Muscle layer of colon (tissue), 2 donors: ENCODE data around the gene CYSRT1.

Experiments used
- H3K27ac ChIP-seq: one replicate; pipeline ENCODE4 v1.7.0; 2013; ENCODE audit warnings: low read depth, mild to moderate bottlenecking, low read length, moderate library complexity
- H3K27me3 ChIP-seq, 2 donors: one replicate each; pipeline ENCODE4 v1.7.0; 2013; ENCODE audit warnings: low read length in 2 of 2, mild to moderate bottlenecking in 2 of 2; ENCODE audit not compliant: insufficient read depth in 2 of 2, control insufficient read depth in 1 of 2
- H3K36me3 ChIP-seq: one replicate; pipeline ENCODE4 v1.7.0; 2013; ENCODE audit warnings: mild to moderate bottlenecking, low read length; ENCODE audit not compliant: insufficient read depth
- H3K4me1 ChIP-seq: one replicate; pipeline ENCODE4 v1.7.0; 2013; ENCODE audit warnings: mild to moderate bottlenecking, low read length; ENCODE audit not compliant: insufficient read depth
- H3K4me3 ChIP-seq, 2 donors: one replicate each; pipeline ENCODE4 v1.7.0; 2013; ENCODE audit warnings: low read length in 2 of 2, low read depth in 1 of 2, mild to moderate bottlenecking in 1 of 2, moderate library complexity in 1 of 2
- H3K9ac ChIP-seq: one replicate; pipeline ENCODE4 v1.7.0; 2013; ENCODE audit warnings: low read length
- H3K9me3 ChIP-seq: one replicate; pipeline ENCODE4 v1.7.0; 2013; ENCODE audit warnings: mild to moderate bottlenecking, low read length
- donor health status: abdominal sarcoma.
- donor health status: Adenocarcinoma of cecum.

Gene CYSRT1

DNA sequence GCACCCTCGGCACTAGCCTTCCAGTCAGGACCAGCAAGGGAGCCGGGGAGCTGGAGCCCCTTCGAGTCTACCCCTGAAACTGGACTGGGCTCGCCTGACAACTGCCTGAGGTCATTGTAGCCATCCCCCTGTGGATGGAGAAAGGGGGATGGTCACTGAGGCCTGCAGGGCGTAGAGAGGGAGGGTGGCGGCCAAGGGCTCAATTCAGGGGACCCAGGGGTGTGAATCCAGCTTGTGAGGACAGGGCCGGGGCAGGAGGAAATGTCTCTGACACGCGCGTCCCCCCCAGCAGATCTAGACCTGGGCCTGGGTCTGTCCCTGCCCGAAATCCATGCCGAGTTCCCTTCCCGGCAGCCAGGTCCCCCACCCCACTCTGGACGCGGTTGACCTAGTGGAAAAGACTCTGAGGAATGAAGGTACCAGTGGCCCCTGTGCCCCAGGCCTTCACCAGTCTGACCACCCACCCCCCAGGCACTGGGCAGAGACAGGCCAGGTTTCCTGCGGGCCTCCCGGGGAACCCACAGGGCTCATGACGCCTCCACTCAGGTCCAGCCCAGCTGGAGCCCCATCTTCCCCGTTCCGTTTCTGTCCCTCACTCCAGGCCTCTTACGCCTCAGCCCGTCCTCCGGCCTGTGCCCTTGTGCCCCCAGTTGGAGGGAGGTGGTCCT, 6.5 kb downstream of the CYSRT1 start:
- H3K36me3 ChIP-seq: no peaks in the 10 kb centered on the region
- H3K4me1 ChIP-seq: peaks cover 13% of the 10 kb centered on the region
- H3K27ac ChIP-seq: no peak overlapping the region
- peaks cover 4 to 74% of the 10 kb centered on the region in 2 donors for H3K27me3 ChIP-seq
- no peak overlapping the region for H3K4me3 ChIP-seq
- H3K9ac ChIP-seq: no peak overlapping the region
- no peaks in the 10 kb centered on the region for H3K9me3 ChIP-seq

GRCh38 chr9:137232101-137232500, 7.1 kb downstream of the CYSRT1 start:
- no peaks in the 10 kb centered on the region for H3K36me3 ChIP-seq
- peaks cover 18% of the 10 kb centered on the region for H3K4me1 ChIP-seq
- H3K4me3 ChIP-seq: no peak overlapping the region
- peaks cover 4 to 70% of the 10 kb centered on the region in 2 donors for H3K27me3 ChIP-seq
- no peak overlapping the region for H3K9ac ChIP-seq
- H3K27ac ChIP-seq: no peak overlapping the region
- no peaks in the 10 kb centered on the region for H3K9me3 ChIP-seq

- Histone ChIP-seq H3K36me3 (no peaks in the 10 kb centered on the region), H3K4me1 (peaks cover 19% of the 10 kb centered on the region), H3K4me3 (no peak overlapping the region), H3K27ac (no peak overlapping the region), H3K9ac (no peak overlapping the region), H3K9me3 (no peaks in the 10 kb centered on the region), H3K27me3 (peaks cover 4 to 65% of the 10 kb centered on the region in 2 donors)
Measured at GRCh38 chr9:137232510-137232909, 7.5 kb downstream of the CYSRT1 start.

GRCh38 chr9:137233143-137233980, 8.4 kb downstream of the CYSRT1 start:
- Histone ChIP-seq H3K36me3 (no peaks in the 10 kb centered on the region), H3K4me1 (peaks cover 27% of the 10 kb centered on the region), H3K9me3 (no peaks in the 10 kb centered on the region), H3K4me3 (no peak overlapping the region), H3K9ac (no peak overlapping the region), H3K27me3 (peaks cover 4 to 60% of the 10 kb centered on the region in 2 donors), H3K27ac (no peak overlapping the region)

DNA sequence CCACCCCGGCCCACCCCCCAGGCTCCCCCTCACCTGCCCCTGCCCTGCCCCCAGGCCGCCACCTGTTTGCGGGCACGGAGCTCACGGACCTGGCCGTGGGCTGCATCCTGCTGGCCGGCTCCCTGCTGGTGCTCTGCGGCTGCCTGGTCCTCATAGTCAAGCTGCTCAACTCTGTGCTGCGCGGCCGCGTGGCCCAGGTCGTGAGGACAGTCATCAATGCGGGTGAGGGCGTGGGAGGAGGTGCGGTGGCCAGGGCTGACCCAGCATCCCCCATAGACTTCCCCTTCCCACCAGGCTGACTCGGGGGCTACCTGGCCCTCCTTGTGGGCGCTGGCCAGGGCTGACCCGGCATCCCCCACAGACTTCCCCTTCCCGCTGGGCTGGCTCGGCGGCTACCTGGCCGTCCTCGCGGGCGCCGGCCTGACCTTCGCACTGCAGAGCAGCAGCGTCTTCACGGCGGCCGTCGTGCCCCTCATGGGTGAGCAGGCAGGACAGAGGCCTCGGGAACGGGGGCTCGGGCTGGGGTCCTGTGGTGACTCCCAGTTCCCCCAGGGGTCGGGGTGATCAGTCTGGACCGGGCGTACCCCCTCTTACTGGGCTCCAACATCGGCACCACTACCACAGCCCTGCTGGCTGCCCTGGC, 9.2 kb downstream of the CYSRT1 start:
- no peak overlapping the region for H3K27ac ChIP-seq
- H3K27me3 ChIP-seq: peaks cover 4 to 52% of the 10 kb centered on the region in 2 donors
- H3K9ac ChIP-seq: no peak overlapping the region
- H3K4me1 ChIP-seq: peaks cover 35% of the 10 kb centered on the region
- no peak overlapping the region for H3K4me3 ChIP-seq
- H3K36me3 ChIP-seq: peaks cover 5% of the 10 kb centered on the region
- H3K9me3 ChIP-seq: no peaks in the 10 kb centered on the region

- H3K9ac ChIP-seq: no peak overlapping the region
- H3K27me3 ChIP-seq: peaks cover 4 to 45% of the 10 kb centered on the region in 2 donors
- H3K9me3 ChIP-seq: no peaks in the 10 kb centered on the region
- H3K36me3 ChIP-seq: peaks cover 5% of the 10 kb centered on the region
- H3K4me1 ChIP-seq: peaks cover 36% of the 10 kb centered on the region
- no peak overlapping the region for H3K27ac ChIP-seq
- no peak overlapping the region for H3K4me3 ChIP-seq
Measured at GRCh38 chr9:137234758-137235423, 9.9 kb downstream of the CYSRT1 start.

DNA sequence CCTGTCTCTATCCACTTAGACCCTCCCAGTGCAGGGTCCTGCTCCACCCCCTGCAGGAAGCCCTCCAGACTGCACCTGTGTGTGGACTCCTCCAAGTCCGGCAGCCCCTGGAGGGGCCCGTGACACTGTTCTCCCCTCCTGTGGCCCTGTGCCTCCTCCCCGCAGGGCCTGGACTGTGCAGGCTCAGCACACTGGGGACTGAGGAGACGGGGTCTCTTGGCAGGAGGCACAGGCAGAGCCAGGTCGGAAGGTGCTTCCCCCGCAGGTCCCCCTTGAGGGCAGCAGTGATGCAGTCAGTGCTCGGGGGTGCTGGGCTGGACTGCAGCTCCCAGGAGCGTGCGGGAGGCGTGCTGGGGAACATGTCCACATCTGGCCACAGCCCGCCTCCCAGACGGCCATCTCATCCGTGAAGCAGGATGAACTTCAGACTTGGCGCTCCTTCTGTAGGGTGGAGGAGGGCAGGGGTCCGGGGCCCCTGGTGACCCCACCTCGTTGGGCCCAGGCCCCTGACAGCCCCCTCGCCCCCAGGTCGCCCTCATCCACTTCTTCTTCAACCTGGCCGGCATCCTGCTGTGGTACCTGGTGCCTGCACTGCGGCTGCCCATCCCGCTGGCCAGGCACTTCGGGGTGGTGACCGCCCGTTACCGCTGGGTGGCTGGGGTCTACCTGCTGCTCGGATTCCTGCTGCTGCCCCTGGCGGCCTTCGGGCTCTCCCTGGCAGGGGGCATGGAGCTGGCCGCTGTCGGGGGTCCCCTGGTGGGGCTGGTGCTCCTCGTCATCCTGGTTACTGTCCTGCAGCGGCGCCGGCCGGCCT, 10.7 kb downstream of the CYSRT1 start:
- Histone ChIP-seq H3K9me3 (no peaks in the 10 kb centered on the region), H3K36me3 (peaks cover 5% of the 10 kb centered on the region), H3K4me1 (peaks cover 36% of the 10 kb centered on the region), H3K9ac (no peak overlapping the region), H3K4me3 (peak overlapping the region; percentile 16 to 55), H3K27me3 (peaks cover 2 to 37% of the 10 kb centered on the region in 2 donors), H3K27ac (no peak overlapping the region)

GRCh38 chr9:137236238-137236935, 11.4 kb downstream of the CYSRT1 start:
- no peaks in the 10 kb centered on the region for H3K9me3 ChIP-seq
- H3K36me3 ChIP-seq: peaks cover 5% of the 10 kb centered on the region
- H3K27ac ChIP-seq: no peak overlapping the region
- H3K4me1 ChIP-seq: peaks cover 36% of the 10 kb centered on the region
- H3K9ac ChIP-seq: no peak overlapping the region
- peaks cover 0 to 30% of the 10 kb centered on the region in 2 donors for H3K27me3 ChIP-seq
- peak overlapping the region; percentile 16 to 55 for H3K4me3 ChIP-seq

DNA sequence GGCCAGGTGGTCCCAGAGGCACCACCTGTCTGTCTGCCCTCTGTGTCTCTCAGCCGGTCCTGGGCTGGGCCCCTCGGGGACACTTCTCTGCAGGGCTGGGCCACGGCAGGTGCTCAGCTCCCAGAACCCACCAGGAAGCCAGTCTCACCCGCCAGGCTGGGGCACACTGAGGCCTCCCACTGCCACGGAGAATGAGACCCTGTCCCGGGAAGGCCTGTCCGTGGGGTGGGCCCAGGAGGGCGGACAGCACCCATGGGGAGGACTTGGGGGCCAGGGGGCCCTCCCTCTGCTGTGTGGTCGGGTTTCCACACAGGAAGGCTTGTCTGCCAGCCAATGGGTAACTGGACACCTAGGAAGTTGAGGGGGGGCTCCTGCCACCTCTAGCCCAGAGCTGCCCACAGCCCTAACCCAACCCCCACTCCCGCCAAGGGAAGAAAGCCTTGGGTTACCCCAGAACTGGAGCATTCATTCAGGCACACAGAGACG, 12.0 kb downstream of the CYSRT1 start:
- Histone ChIP-seq H3K27me3 (peaks cover 0 to 24% of the 10 kb centered on the region in 2 donors), H3K4me3 (no peak overlapping the region), H3K27ac (no peak overlapping the region), H3K9me3 (no peaks in the 10 kb centered on the region), H3K4me1 (peaks cover 36% of the 10 kb centered on the region), H3K9ac (no peak overlapping the region), H3K36me3 (peaks cover 5% of the 10 kb centered on the region)
